AG04449 (cell line): ENCODE results near the gene SMPDL3A.

Experiments
- CTCF ChIA-PET: fragments of 350-600 bp; formaldehyde crosslinking; extraction: SDS; loops from one replicate; lab custom pipeline; 2021; ENCODE audit warnings: antibody characterized with exemption; lab: Yijun Ruan, JAX
- POLR2A ChIA-PET: fragments of 400-600, 350-600 bp; formaldehyde crosslinking; extraction: SDS; loops from one replicate; lab custom pipeline; 2020; ENCODE audit warnings: antibody characterized with exemption, inconsistent platforms; lab: Yijun Ruan, JAX
- DNase-seq: peaks from one replicate; pipeline ENCODE4 v3.0.0-alpha.2; 2010; ENCODE audit warnings: low read depth, low spot score
- H3K4me3 ChIP-seq: 2 replicates; pipeline ENCODE4 v1.5.1; 2011; ENCODE audit warnings: low read depth, mild to moderate bottlenecking, control low read depth, low read length
- CTCF ChIP-seq: IDR thresholded peaks from one replicate; pipeline ENCODE4 v1.5.1; 2011; ENCODE audit warnings: mild to moderate bottlenecking, moderate library complexity, low read length, control low read depth, inconsistent platforms; ENCODE audit not compliant: insufficient read depth; ENCODE audit errors: missing control alignments

SMPDL3A gene

GRCh38 chr6:122779667-122780066, 9.4 kb upstream of the SMPDL3A start, which contains the start of gene FABP7:
Gene FABP7 (plus strand): TSS chr6:122779716. CDS start chr6:122779795, 79 bp downstream.
- no peak for TF ChIP-seq CTCF
- ChIA-PET CTCF (interaction anchor here (2.0 kb wide), 1 partner anchor 10 kb away, joined by 10 read pairs; the partner anchor contains the start of gene SMPDL3A), POLR2A (no interaction called here)
- DNase-seq, result no peak
- H3K4me3 ChIP-seq, result no peak within 1 kb of the TSS

GRCh38 chr6:122780114-122780513, 8.9 kb upstream of the SMPDL3A start:
- no peak for TF ChIP-seq CTCF
- H3K4me3 ChIP-seq, result no peak overlapping the region
- DNase-seq, result no peak
- CTCF ChIA-PET, result interaction anchor here (2.0 kb wide), 1 partner anchor 9 kb away, joined by 10 read pairs; the partner anchor contains the start of gene SMPDL3A
- POLR2A ChIA-PET, result no interaction called here

- no peak for TF ChIP-seq CTCF
- ChIA-PET CTCF (interaction anchor here (1.1 to 1.2 kb wide), 2 partner anchors 8 to 58 kb away, joined by 3 to 4 read pairs; no protein-coding TSS in a partner anchor), POLR2A (no interaction called here)
- no peak for DNase-seq
- no peak overlapping the region for H3K4me3 ChIP-seq
Observed at GRCh38 chr6:122781716-122782115, 7.3 kb upstream of the SMPDL3A start.

GRCh38 chr6:122783401-122783800, 5.7 kb upstream of the SMPDL3A start:
- ChIA-PET POLR2A (no interaction called here), CTCF (interaction anchor here (0.6 to 1.4 kb wide), 2 partner anchors 55 to 56 kb away, joined by 3 to 4 read pairs; no protein-coding TSS in a partner anchor)
- no peak overlapping the region for H3K4me3 ChIP-seq
- no peak for TF ChIP-seq CTCF
- no peak for DNase-seq

GRCh38 chr6:122785891-122786290, 3.2 kb upstream of the SMPDL3A start:
- POLR2A ChIA-PET, result no interaction called here
- no peak overlapping the region for H3K4me3 ChIP-seq
- no peak for DNase-seq
- no peak for TF ChIP-seq CTCF
- CTCF ChIA-PET, result no interaction called here

GRCh38 chr6:122787721-122788120, 1.3 kb upstream of the SMPDL3A start:
- no peak for TF ChIP-seq CTCF
- H3K4me3 ChIP-seq, result no peak overlapping the region
- ChIA-PET CTCF (interaction anchor here (1.9 to 5.5 kb wide), 2 partner anchors 14 to 51 kb away, joined by 14 to 34 read pairs; no protein-coding TSS in a partner anchor), POLR2A (no interaction called here)
- DNase-seq, result no peak
